Lung (tissue), 12 donors: ENCODE results near the gene FARP1. TPM values are rescaled to one million over a fixed set of nuclear protein-coding genes. Genes with fewer than 3 reads are reported as not detected.

Experiments used
- ATAC-seq: fragments of 200-7000 bp; cut with Tn5 transposase; one replicate; pipeline ENCODE4 v1.9.1; 2020; ENCODE audit warnings: moderate number of reproducible peaks; ENCODE audit not compliant: insufficient read depth, low FRiP score
- DNase-seq, 3 donors: peaks; one replicate each; pipeline ENCODE4 v3.0.0-alpha.2; 2013 to 2017
- H3K27ac ChIP-seq, 2 donors: one replicate each; pipeline ENCODE4 v1.5.1; 2013; ENCODE audit warnings: mild to moderate bottlenecking in 2 of 2, moderate library complexity in 2 of 2, control low read depth in 1 of 2, inconsistent platforms in 1 of 2, low read depth in 1 of 2, low read length in 1 of 2
- H3K27me3 ChIP-seq, 3 donors: one replicate each; pipeline ENCODE4 v1.5.1; 2013; ENCODE audit warnings: low read length in 2 of 3; ENCODE audit not compliant: control insufficient read depth in 3 of 3, insufficient read depth in 3 of 3
- H3K36me3 ChIP-seq, 4 donors: one replicate each; pipeline ENCODE4 v1.5.1; 2013; ENCODE audit warnings: low read length in 4 of 4, mild to moderate bottlenecking in 1 of 4, moderate library complexity in 1 of 4; ENCODE audit not compliant: control insufficient read depth in 4 of 4, insufficient read depth in 4 of 4
- H3K4me1 ChIP-seq, 5 donors: one replicate each; pipeline ENCODE4 v1.5.1; 2013; ENCODE audit warnings: low read length in 5 of 5, mild to moderate bottlenecking in 2 of 5, moderate library complexity in 1 of 5; ENCODE audit not compliant: control insufficient read depth in 5 of 5, insufficient read depth in 5 of 5
- H3K4me3 ChIP-seq: one replicate; pipeline ENCODE4 v1.5.1; 2013; ENCODE audit warnings: mild to moderate bottlenecking, control low read depth, moderate library complexity
- H3K9ac ChIP-seq, 2 donors: one replicate each; pipeline ENCODE4 v1.5.1; 2013; ENCODE audit warnings: low read length in 2 of 2, control low read depth in 1 of 2; ENCODE audit not compliant: insufficient read depth in 1 of 2
- H3K9me3 ChIP-seq, 4 donors: one replicate each; pipeline ENCODE4 v1.5.1; 2013; ENCODE audit warnings: low read length in 3 of 4, mild to moderate bottlenecking in 1 of 4, moderate library complexity in 1 of 4; ENCODE audit not compliant: control insufficient read depth in 4 of 4, insufficient read depth in 3 of 4
- CTCF ChIP-seq: IDR thresholded peaks from 2 replicates; pipeline ENCODE4 v1.5.1; 2012; ENCODE audit warnings: mild to moderate bottlenecking; ENCODE audit errors: control extremely low read depth, extremely low read depth
- WGBS, 2 donors: extraction: QIAGEN DNeasy Blood & Tissue Kit; methylation state at CpG; one replicate each; pipeline ENCODE4 v1.1.7; 2013; 5-methylcytosine and 5-hydroxymethylcytosine counted together
- polyA plus RNA-seq, 2 donors: library from polyadenylated mRNA; stranded (reverse); fragments of 200-250 nt; gene quantifications; one replicate each; pipeline ENCODE4 v1.2.1, GENCODE V29; 2013
- total RNA-seq, 2 donors: library from RNA; depleted of rRNA in 1 of 2; stranded (reverse); fragments of >200 nt in 1 of 2; gene quantifications; one replicate each; pipeline ENCODE4 v1.2.1, GENCODE V29; 2014 to 2021
- donor health status: control.
- donor health status: control.
- donor health status: Bipolar disorder and iron deficiency.
- donor health status: healthy.
- donor health status: DM: yes; HTN: yes; CAD: no.

The FARP1 gene
- total and polyA plus RNA-seq, 4 donors, result 20.8 to 102 (median 54.4) TPM

GRCh38 chr13:98489446-98490194 lies 346.7 kb downstream of the FARP1 start:
- WGBS, 2 donors, result 86 to 88% methylated on average over 8 of the region's 8 CpGs
- Histone ChIP-seq H3K4me1 (peaks cover 15 to 40% (median 28%) of the 10 kb centered on the region in 5 donors), H3K9ac (no peak overlapping the region), H3K36me3 (peaks cover 0 to under 1% (median 0%) of the 10 kb centered on the region in 4 donors), H3K4me3 (no peak overlapping the region), H3K9me3 (no peaks in the 10 kb centered on the region), H3K27me3 (no peaks in the 10 kb centered on the region), H3K27ac (peak overlapping the region in 1 of 2 donors; percentile 24)
- no peak for ATAC-seq
- no peak for TF ChIP-seq CTCF
- DNase-seq, result no peak

GRCh38 chr13:98490195-98490836 lies 347.4 kb downstream of the FARP1 start:
- Histone ChIP-seq H3K9ac (no peak overlapping the region), H3K36me3 (peaks cover 0 to 4% (median 0%) of the 10 kb centered on the region in 4 donors), H3K4me1 (peaks cover 8 to 38% (median 24%) of the 10 kb centered on the region in 5 donors), H3K4me3 (no peak overlapping the region), H3K27ac (peak overlapping the region in 1 of 2 donors; percentile 24), H3K9me3 (no peaks in the 10 kb centered on the region), H3K27me3 (no peaks in the 10 kb centered on the region)
- WGBS, 2 donors, result 68% methylated on average over 9 of the region's 9 CpGs
- no peak for TF ChIP-seq CTCF
- ATAC-seq (no peak), DNase-seq (no peak)

- ATAC-seq (no peak), DNase-seq (no peak)
- H3K27me3 ChIP-seq, result no peaks in the 10 kb centered on the region
- WGBS, 2 donors, result 66 to 83% methylated on average over 8 of the region's 8 CpGs
- H3K9me3 ChIP-seq, result no peaks in the 10 kb centered on the region
- no peak overlapping the region for H3K4me3 ChIP-seq
- no peak overlapping the region for H3K27ac ChIP-seq
- TF ChIP-seq CTCF, result no peak
- peaks cover 0 to 4% (median 0%) of the 10 kb centered on the region in 4 donors for H3K36me3 ChIP-seq
- no peak overlapping the region for H3K9ac ChIP-seq
- H3K4me1 ChIP-seq, result peaks cover 7 to 35% (median 24%) of the 10 kb centered on the region in 5 donors
Observed at GRCh38 chr13:98490866-98491265, 348.0 kb downstream of the FARP1 start.
